Endothelial cell of umbilical vein (primary cell): Measurements from ENCODE around the gene RAB3B. TPM values are rescaled to one million over a fixed set of nuclear protein-coding genes. Genes with fewer than 3 reads are reported as not detected.

Experiments used
- BruUV-seq: library from RNA; stranded (reverse); fragments of 400-500 nt; replicated peaks from 2 replicates; lab custom pipeline; 2021; lab: Mats Ljungman, UMichigan
- CTCF ChIA-PET: fragments of 300-600, 350-600 bp; sonication (Branson Sonifier 250); formaldehyde crosslinking; loops from one replicate; lab custom pipeline; 2021; ENCODE audit warnings: antibody characterized with exemption, inconsistent platforms; lab: Charles Lee
- POLR2A ChIA-PET: fragments of 300-600, 350-600 bp; sonication (Branson Sonifier 250); formaldehyde crosslinking; loops from one replicate; lab custom pipeline; 2021; ENCODE audit warnings: antibody characterized with exemption, inconsistent platforms; lab: Charles Lee
- DNase-seq: peaks from one replicate; pipeline ENCODE4 v3.0.0-alpha.2; 2011; ENCODE audit warnings: low read depth, low spot score
- FAIRE-seq: peaks from 2 replicates; lab custom pipeline; 2011; peaks lifted over from hg19 to GRCh38; lab: Jason Lieb, UNC
- H2AFZ ChIP-seq: 2 replicates; pipeline ENCODE4 v1.6.0; 2012; ENCODE audit warnings: low read depth, low read length, control low read depth, inconsistent platforms
- H3K27ac ChIP-seq: 2 replicates; pipeline ENCODE4 v1.5.1; 2011; ENCODE audit warnings: low read depth, mild to moderate bottlenecking, control low read depth, low read length, moderate library complexity; ENCODE audit not compliant: insufficient read depth
- H3K27me3 ChIP-seq, 2 experiments: 2 replicates each; pipeline versions ENCODE4 v1.6.0 to v1.6.1; 2011; ENCODE audit warnings: low read length in 2 of 2, mixed read lengths in 1 of 2; ENCODE audit not compliant: control insufficient read depth in 2 of 2, insufficient read depth in 2 of 2
- H3K36me3 ChIP-seq, 2 experiments: 2 replicates in 1 of 2; 3 replicates in 1 of 2; pipeline ENCODE4 v1.5.1; 2011; ENCODE audit warnings: low read length in 2 of 2, mild to moderate bottlenecking in 1 of 2, moderate library complexity in 1 of 2; ENCODE audit not compliant: control insufficient read depth in 2 of 2, insufficient read depth in 2 of 2; ENCODE audit errors: extremely low read depth in 1 of 2
- H3K4me1 ChIP-seq: 3 replicates; pipeline ENCODE4 v1.5.1; 2011; ENCODE audit warnings: mild to moderate bottlenecking, low read length; ENCODE audit not compliant: control insufficient read depth, insufficient read depth; ENCODE audit errors: extremely low read depth
- H3K4me2 ChIP-seq: 2 replicates; pipeline ENCODE4 v1.6.1; 2011; ENCODE audit warnings: low read length, control low read depth, mixed read lengths; ENCODE audit not compliant: insufficient read depth
- H3K4me3 ChIP-seq, 3 experiments: fragments of 200-600 bp in 1 of 3; sonication (generic), shearing (Covaris generic) in 1 of 3; replicated peaks in 1 of 3; 2 replicates each; pipeline ENCODE4 v1.5.1; 2011 to 2016; ENCODE audit warnings: control low read depth in 3 of 3, low read length in 3 of 3, mild to moderate bottlenecking in 2 of 3, inconsistent platforms in 1 of 3, low read depth in 1 of 3, moderate library complexity in 1 of 3; ENCODE audit not compliant: insufficient read depth in 1 of 3
- H3K79me2 ChIP-seq: 2 replicates; pipeline ENCODE4 v1.6.0; 2012; ENCODE audit warnings: low read length, inconsistent platforms; ENCODE audit not compliant: control insufficient read depth, insufficient read depth
- H3K9ac ChIP-seq: replicated peaks from 2 replicates; pipeline ENCODE3; 2011; ENCODE audit warnings: low read length, control low read depth; ENCODE audit not compliant: insufficient read depth; ENCODE audit errors: extremely low read depth
- H3K9me1 ChIP-seq: replicated peaks from 3 replicates; pipeline ENCODE4 v1.6.0; 2011; ENCODE audit warnings: mild to moderate bottlenecking, low read length; ENCODE audit not compliant: control insufficient read depth, insufficient read depth; ENCODE audit errors: extremely low read depth
- H3K9me3 ChIP-seq: replicated peaks from 2 replicates; pipeline ENCODE4 v1.5.1; 2012; ENCODE audit warnings: low read length, inconsistent platforms; ENCODE audit not compliant: control insufficient read depth, insufficient read depth
- H4K20me1 ChIP-seq: replicated peaks from 2 replicates; pipeline ENCODE3; 2011; ENCODE audit warnings: mild to moderate bottlenecking, low read length; ENCODE audit not compliant: control insufficient read depth, insufficient read depth; ENCODE audit errors: extremely low read depth
- EZH2 ChIP-seq: IDR thresholded peaks from 2 replicates; pipeline ENCODE4 v1.6.1; 2012; ENCODE audit warnings: borderline replicate concordance, low read depth, mild to moderate bottlenecking, moderate library complexity, low read length, inconsistent platforms; ENCODE audit not compliant: severe bottlenecking
- FOS ChIP-seq: IDR thresholded peaks from 2 replicates; pipeline ENCODE4 v1.6.1; 2011; ENCODE audit warnings: mild to moderate bottlenecking, low read length, moderate library complexity, borderline replicate concordance; ENCODE audit not compliant: insufficient read depth
- GATA2 ChIP-seq: IDR thresholded peaks from 2 replicates; pipeline ENCODE4 v1.7.0; 2011; ENCODE audit warnings: low read depth, mild to moderate bottlenecking, moderate library complexity, mixed read lengths, low read length; ENCODE audit not compliant: insufficient read length, insufficient read depth
- JUN ChIP-seq: IDR thresholded peaks from 2 replicates; pipeline ENCODE4 v1.6.1; 2011; ENCODE audit warnings: borderline replicate concordance, low read depth; ENCODE audit not compliant: insufficient read length, insufficient read depth
- MYC ChIP-seq: IDR thresholded peaks from one replicate; pipeline ENCODE4 v1.6.1; 2011; ENCODE audit warnings: mild to moderate bottlenecking, low read depth, low read length
- POLR2A ChIP-seq: IDR thresholded peaks from 2 replicates; pipeline ENCODE4 v1.6.1; 2012; ENCODE audit warnings: low read depth, mild to moderate bottlenecking, control low read depth, low read length
- POLR2AphosphoS5 ChIP-seq: IDR thresholded peaks from 2 replicates; pipeline ENCODE4 v1.6.1; 2012; ENCODE audit warnings: low read depth, mild to moderate bottlenecking, control low read depth, low read length, moderate library complexity; ENCODE audit not compliant: insufficient read depth
- dilution Hi-C: fragments of 300-500 bp; cut with MboI; formaldehyde crosslinking; loops from one replicate; pipeline ENCODE4 v1.15.0; 2019; ENCODE audit warnings: low sequenced_read_pairs; ENCODE audit not compliant: extremely low pct_ligation_motif_present
- intact Hi-C: fragments of 100-400 bp; cut with micrococcal nuclease; formaldehyde crosslinking; loops from one replicate; pipeline ENCODE4 v1.10.0; 2022
- polyA plus RNA-seq, 4 experiments: library from polyadenylated mRNA; depleted of rRNA in 3 of 4; stranded (reverse) in 3 of 4; unstranded in 1 of 4; fragments of >200 nt; gene quantifications; 2 replicates each; pipeline versions ENCODE4 v1.2.1 to v1.2.3, GENCODE V29; 2011 to 2012; ENCODE audit warnings: missing spikeins in 1 of 4
- total RNA-seq: library from RNA; stranded (reverse); gene quantifications from 2 replicates; pipeline ENCODE4 v1.2.3, GENCODE V29; 2021
- TF ChIP-seq, protein P1 (sequence below): IDR thresholded peaks from 2 replicates; pipeline ENCODE4 v1.6.1; 2011; ENCODE audit not compliant: insufficient read depth, insufficient read length
- TF ChIP-seq, protein P2 (sequence below), 2 donors: IDR thresholded peaks; 1 replicate in 1 of 2; 2 replicates in 1 of 2; pipeline ENCODE4 v1.5.1; 2011; ENCODE audit warnings: low read length in 2 of 2, mild to moderate bottlenecking in 2 of 2, moderate library complexity in 2 of 2, control low read depth in 1 of 2, inconsistent platforms in 1 of 2, low read depth in 1 of 2; ENCODE audit not compliant: insufficient read depth in 1 of 2; ENCODE audit errors: extremely low read depth in 1 of 2

The RAB3B gene
- total and polyA plus RNA-seq, 2 donors (not counting 3 experiments of a cell fraction or from before 2014, with no cell fraction given) = 4.1 to 10.4 TPM

DNA sequence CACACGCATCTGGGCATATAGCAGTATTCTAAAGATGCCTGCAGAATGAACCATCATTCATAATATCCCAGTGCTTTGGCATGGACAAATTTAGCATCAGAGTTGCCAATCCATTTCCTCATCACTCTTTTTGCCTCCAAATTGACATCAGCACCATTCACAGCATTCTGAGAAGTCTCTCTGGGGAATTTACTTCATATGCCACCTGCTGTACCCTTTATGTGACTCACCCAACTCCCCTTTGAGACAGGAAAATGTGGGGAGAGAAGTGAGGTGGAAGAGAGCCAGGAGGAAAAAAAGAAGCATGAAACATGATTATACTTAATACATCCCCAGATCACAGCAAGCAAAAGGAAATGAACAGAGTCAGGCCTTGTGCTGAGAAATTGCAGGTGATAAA lies 37.4 kb downstream of the RAB3B start:
- intact Hi-C loops (no loop called here), dilution Hi-C loops (no loop called here)
- Histone ChIP-seq H3K4me2 (no peak overlapping the region), H3K9me3 (no peaks in the 10 kb centered on the region), H3K9me1 (no peaks in the 10 kb centered on the region), H3K4me3 (no peak overlapping the region), H3K27me3 (no peaks in the 10 kb centered on the region), H2AFZ (no peak overlapping the region), H3K27ac (no peak overlapping the region), H3K9ac (no peak overlapping the region), H4K20me1 (no peaks in the 10 kb centered on the region), H3K4me1 (peaks cover 8% of the 10 kb centered on the region), H3K36me3 (no peaks in the 10 kb centered on the region), H3K79me2 (no peaks in the 10 kb centered on the region)
- TF ChIP-seq, protein P1, sequence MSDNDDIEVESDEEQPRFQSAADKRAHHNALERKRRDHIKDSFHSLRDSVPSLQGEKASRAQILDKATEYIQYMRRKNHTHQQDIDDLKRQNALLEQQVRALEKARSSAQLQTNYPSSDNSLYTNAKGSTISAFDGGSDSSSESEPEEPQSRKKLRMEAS = no peak
- TF ChIP-seq EZH2 (no peak), MYC (no peak), GATA2 (no peak), POLR2A (no peak), POLR2AphosphoS5 (no peak), JUN (no peak), FOS (no peak)
- TF ChIP-seq, protein P2, sequence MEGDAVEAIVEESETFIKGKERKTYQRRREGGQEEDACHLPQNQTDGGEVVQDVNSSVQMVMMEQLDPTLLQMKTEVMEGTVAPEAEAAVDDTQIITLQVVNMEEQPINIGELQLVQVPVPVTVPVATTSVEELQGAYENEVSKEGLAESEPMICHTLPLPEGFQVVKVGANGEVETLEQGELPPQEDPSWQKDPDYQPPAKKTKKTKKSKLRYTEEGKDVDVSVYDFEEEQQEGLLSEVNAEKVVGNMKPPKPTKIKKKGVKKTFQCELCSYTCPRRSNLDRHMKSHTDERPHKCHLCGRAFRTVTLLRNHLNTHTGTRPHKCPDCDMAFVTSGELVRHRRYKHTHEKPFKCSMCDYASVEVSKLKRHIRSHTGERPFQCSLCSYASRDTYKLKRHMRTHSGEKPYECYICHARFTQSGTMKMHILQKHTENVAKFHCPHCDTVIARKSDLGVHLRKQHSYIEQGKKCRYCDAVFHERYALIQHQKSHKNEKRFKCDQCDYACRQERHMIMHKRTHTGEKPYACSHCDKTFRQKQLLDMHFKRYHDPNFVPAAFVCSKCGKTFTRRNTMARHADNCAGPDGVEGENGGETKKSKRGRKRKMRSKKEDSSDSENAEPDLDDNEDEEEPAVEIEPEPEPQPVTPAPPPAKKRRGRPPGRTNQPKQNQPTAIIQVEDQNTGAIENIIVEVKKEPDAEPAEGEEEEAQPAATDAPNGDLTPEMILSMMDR (IDR thresholded peaks at IDR 0.05; ENCODE audit: extremely low read depth in 1 of 2, insufficient read depth in 1 of 2, low read depth in 1 of 2, low read length in 2 of 2) = no peak
- no TSS peak for BruUV-seq
- ChIA-PET CTCF (no interaction called here), POLR2A (no interaction called here)
- DNase-seq = no peak
- no peak for FAIRE-seq
